HCT116 (cell line): ENCODE measurements around the gene OS9. TPM values are rescaled to one million over a fixed set of nuclear protein-coding genes. Genes with fewer than 3 reads are reported as not detected.

ENCODE experiments used
- ATAC-seq: fragments of 200-7000 bp; cut with Tn5 transposase; 2 replicates; pipeline ENCODE4 v1.9.1; 2020; ENCODE audit warnings: mild to moderate bottlenecking, moderate library complexity
- BruUV-seq: library from RNA; stranded (reverse); fragments of 400-500 nt; replicated peaks from 2 replicates; lab custom pipeline; 2021; lab: Mats Ljungman, UMichigan
- CTCF ChIA-PET: fragments of 300-600 bp; sonication (Branson Sonifier 250); formaldehyde crosslinking; loops from one replicate; lab custom pipeline; 2021; ENCODE audit warnings: antibody characterized with exemption; lab: Charles Lee
- POLR2A ChIA-PET: fragments of 300-600, 350-600 bp; sonication (Branson Sonifier 250); formaldehyde crosslinking; loops from one replicate; lab custom pipeline; 2021; ENCODE audit warnings: antibody characterized with exemption; lab: Charles Lee
- RAD21 ChIA-PET, 2 experiments: fragments of 300-600 bp; sonication (Branson Sonifier 250); formaldehyde crosslinking; loops; one replicate each; lab custom pipeline; 2023; ENCODE audit warnings: low total read pairs in 2 of 2; ENCODE audit not compliant: uncharacterized antibody in 2 of 2, unreplicated experiment in 2 of 2, low non-redundant PET in 1 of 2; lab: Charles Lee
- DNase-seq: peaks from one replicate; pipeline ENCODE4 v3.0.0-alpha.2; 2010; ENCODE audit warnings: low read depth, low spot score
- H2AFZ ChIP-seq: fragments of 200-600 bp; shearing (Covaris generic), sonication (generic); 2 replicates; pipeline ENCODE4 v1.6.1; 2017; ENCODE audit warnings: low read depth, mixed run types, mixed read lengths, antibody characterized with exemption, low read length; ENCODE audit not compliant: poor library complexity, severe bottlenecking
- H3K27ac ChIP-seq: 2 replicates; pipeline ENCODE4 v1.5.1; 2012; ENCODE audit warnings: low read depth, low read length
- H3K27me3 ChIP-seq: fragments of 200-600 bp; sonication (generic); 2 replicates; pipeline ENCODE4 v1.6.1; 2016; ENCODE audit warnings: mixed run types, low read length, mixed read lengths; ENCODE audit not compliant: insufficient read depth
- H3K36me3 ChIP-seq, 2 experiments: fragments of 200-500 bp in 1 of 2; fragments of 200-600 bp in 1 of 2; sonication (Bioruptor generic) in 1 of 2; sonication (generic) in 1 of 2; 2 replicates each; pipeline versions ENCODE4 v1.5.1 to v1.6.1; 2014 to 2016; ENCODE audit warnings: low read length in 2 of 2, inconsistent platforms in 1 of 2, mixed read lengths in 1 of 2, mixed run types in 1 of 2; ENCODE audit not compliant: insufficient read depth in 2 of 2, control insufficient read depth in 1 of 2
- H3K4me1 ChIP-seq, 2 experiments: fragments of 200-600 bp in 1 of 2; sonication (generic) in 1 of 2; 2 replicates each; pipeline versions ENCODE4 v1.5.1 to v1.6.1; 2012 to 2017; ENCODE audit warnings: low read length in 2 of 2, inconsistent platforms in 1 of 2, mild to moderate bottlenecking in 1 of 2, mixed read lengths in 1 of 2, mixed run types in 1 of 2, moderate library complexity in 1 of 2; ENCODE audit not compliant: insufficient read depth in 2 of 2, control insufficient read depth in 1 of 2
- H3K4me2 ChIP-seq: fragments of 200-600 bp; sonication (generic); 2 replicates; pipeline ENCODE4 v1.6.1; 2017; ENCODE audit warnings: mixed run types, low read length, mixed read lengths
- H3K4me3 ChIP-seq, 2 experiments: fragments of 200-600 bp in 1 of 2; sonication (generic) in 1 of 2; replicated peaks in 1 of 2; 2 replicates each; pipeline ENCODE4 v1.5.1; 2011 to 2016; ENCODE audit warnings: low read length in 2 of 2, control low read depth in 1 of 2, low read depth in 1 of 2, mild to moderate bottlenecking in 1 of 2, mixed read lengths in 1 of 2, mixed run types in 1 of 2
- H3K79me2 ChIP-seq: fragments of 200-600 bp; sonication (generic); 2 replicates; pipeline ENCODE4 v1.6.1; 2017; ENCODE audit warnings: mild to moderate bottlenecking, mixed run types, low read length, moderate library complexity, mixed read lengths; ENCODE audit not compliant: insufficient read depth
- H3K9ac ChIP-seq: fragments of 200-600 bp; sonication (generic); 2 replicates; pipeline ENCODE4 v1.6.1; 2016; ENCODE audit warnings: low read length, mixed read lengths
- H3K9me2 ChIP-seq: fragments of 200-600 bp; sonication (generic), shearing (Covaris generic); 2 replicates; pipeline ENCODE4 v1.6.1; 2017; ENCODE audit warnings: mixed run types, mild to moderate bottlenecking, moderate library complexity; ENCODE audit not compliant: insufficient read depth
- H3K9me3 ChIP-seq, 2 experiments: fragments of 200-500 bp in 1 of 2; fragments of 200-600 bp in 1 of 2; sonication (Bioruptor generic) in 1 of 2; sonication (generic) in 1 of 2; 2 replicates each; pipeline ENCODE4 v1.6.1; 2014 to 2017; ENCODE audit warnings: low read length in 2 of 2, mixed read lengths in 2 of 2, inconsistent platforms in 1 of 2, low read depth in 1 of 2, mild to moderate bottlenecking in 1 of 2, mixed run types in 1 of 2, moderate library complexity in 1 of 2; ENCODE audit not compliant: control insufficient read depth in 1 of 2, insufficient read depth in 1 of 2
- H4K20me1 ChIP-seq: fragments of 200-600 bp; sonication (generic), shearing (Covaris generic); 2 replicates; pipeline ENCODE4 v1.6.1; 2017; ENCODE audit warnings: mixed run types, mild to moderate bottlenecking, moderate library complexity; ENCODE audit not compliant: insufficient read depth
- CEBPB ChIP-seq: IDR thresholded peaks from 2 replicates; pipeline ENCODE4 v1.6.1; 2012; ENCODE audit warnings: low read depth
- ELF1 ChIP-seq: IDR thresholded peaks from 2 replicates; pipeline ENCODE4 v1.6.1; 2012; ENCODE audit warnings: low read depth, borderline replicate concordance
- EZH2phosphoT487 ChIP-seq: fragments of 200-600 bp; IDR thresholded peaks from 2 replicates; pipeline ENCODE4 v1.6.1; 2018; ENCODE audit warnings: antibody characterized with exemption, borderline replicate concordance
- FOSL1 ChIP-seq: IDR thresholded peaks from 2 replicates; pipeline ENCODE4 v1.6.1; 2012; ENCODE audit warnings: low read depth
- RAD21 ChIP-seq: IDR thresholded peaks from 2 replicates; pipeline ENCODE4 v1.6.1; 2012; ENCODE audit warnings: low read depth, mild to moderate bottlenecking
- SRF ChIP-seq: IDR thresholded peaks from 2 replicates; pipeline ENCODE4 v1.6.1; 2012; ENCODE audit warnings: low read depth
- ZFX ChIP-seq: fragments of 450-650 bp; IDR thresholded peaks from 2 replicates; pipeline ENCODE4 v1.6.1; 2017
- ZNF274 ChIP-seq: fragments of 200-500 bp; sonication (Bioruptor generic); IDR thresholded peaks from 2 replicates; pipeline ENCODE4 v1.6.1; 2014; ENCODE audit warnings: mild to moderate bottlenecking, low read depth, low read length, inconsistent platforms
- intact Hi-C: fragments of 100-400 bp; cut with micrococcal nuclease; formaldehyde crosslinking; loops from 2 replicates; pipeline ENCODE4 v1.10.0; 2022
- total RNA-seq: library from RNA; stranded (reverse); gene quantifications from one replicate; pipeline ENCODE4 v1.2.1, GENCODE V29; 2021; ENCODE audit not compliant: unreplicated experiment
- TF ChIP-seq, protein P1 (sequence below): IDR thresholded peaks from 2 replicates; pipeline ENCODE4 v1.6.1; 2012
- TF ChIP-seq, protein P2 (sequence below): IDR thresholded peaks from 2 replicates; pipeline ENCODE4 v1.6.1; 2012
- TF ChIP-seq, protein P3 (sequence below): IDR thresholded peaks from 2 replicates; pipeline ENCODE4 v1.6.1; 2011; ENCODE audit warnings: mild to moderate bottlenecking, low read length, moderate library complexity; ENCODE audit not compliant: insufficient replicate concordance; ENCODE audit errors: extremely low read depth

The OS9 gene
- total RNA-seq, 1 experiment from 2014 or later, result 98.4 TPM

DNA sequence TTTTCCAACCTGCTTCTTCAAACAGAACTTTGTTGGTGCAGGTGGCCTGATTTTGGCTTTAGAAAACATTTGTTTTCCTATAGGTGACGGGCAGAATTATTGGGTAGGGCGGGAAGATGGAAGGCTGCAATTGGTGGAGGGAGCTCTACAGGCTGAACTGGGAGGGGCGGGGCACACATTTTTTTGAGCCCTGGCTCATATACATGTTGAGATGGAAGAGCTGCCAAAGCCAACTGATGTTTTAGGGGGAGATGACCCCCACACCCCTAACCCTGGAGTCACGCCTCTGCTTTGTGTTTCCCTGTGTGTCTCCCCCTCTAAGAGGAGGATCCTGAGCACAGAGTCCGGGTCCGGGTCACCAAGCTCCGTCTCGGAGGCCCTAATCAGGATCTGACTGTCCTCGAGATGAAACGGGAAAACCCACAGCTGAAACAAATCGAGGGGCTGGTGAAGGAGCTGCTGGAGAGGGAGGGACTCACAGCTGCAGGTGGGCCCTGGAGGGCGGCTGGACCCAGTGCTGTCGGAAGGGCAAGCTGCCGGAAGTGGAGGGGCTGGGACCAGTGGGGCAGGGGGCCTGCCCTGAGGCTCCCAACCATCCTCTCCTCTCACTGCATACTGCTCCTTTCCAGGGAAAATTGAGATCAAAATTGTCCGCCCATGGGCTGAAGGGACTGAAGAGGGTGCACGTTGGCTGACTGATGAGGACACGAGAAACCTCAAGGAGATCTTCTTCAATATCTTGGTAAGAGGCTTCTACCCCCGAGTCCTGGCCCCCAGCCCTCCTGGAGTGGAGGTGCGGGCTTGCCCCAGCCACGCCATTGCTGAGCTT, 26.1 kb downstream of the OS9 start:
- Histone ChIP-seq H3K4me1 (no peaks in the 10 kb centered on the region), H3K27ac (no peak overlapping the region), H3K79me2 (no peaks in the 10 kb centered on the region), H3K4me2 (no peak overlapping the region), H4K20me1 (no peaks in the 10 kb centered on the region), H3K9me2 (no peaks in the 10 kb centered on the region), H2AFZ (no peak overlapping the region), H3K9ac (no peak overlapping the region), H3K4me3 (no peak overlapping the region), H3K27me3 (no peaks in the 10 kb centered on the region), H3K9me3 (no peaks in the 10 kb centered on the region), H3K36me3 (peaks cover 3 to 15% of the 10 kb centered on the region in 2 experiments; a peak in 3 of 4 replicates)
- ChIA-PET CTCF (interaction anchor here (1.1 kb wide), 1 partner anchor 9 kb away, joined by 3 read pairs; no protein-coding TSS in a partner anchor), POLR2A (no interaction called here), RAD21 (no interaction called here)
- no peak for TF ChIP-seq ELF1
- no peak for TF ChIP-seq CEBPB
- BruUV-seq, result no TSS peak
- ATAC-seq (no peak), DNase-seq (no peak)
- intact Hi-C loops, result no loop called here

DNA sequence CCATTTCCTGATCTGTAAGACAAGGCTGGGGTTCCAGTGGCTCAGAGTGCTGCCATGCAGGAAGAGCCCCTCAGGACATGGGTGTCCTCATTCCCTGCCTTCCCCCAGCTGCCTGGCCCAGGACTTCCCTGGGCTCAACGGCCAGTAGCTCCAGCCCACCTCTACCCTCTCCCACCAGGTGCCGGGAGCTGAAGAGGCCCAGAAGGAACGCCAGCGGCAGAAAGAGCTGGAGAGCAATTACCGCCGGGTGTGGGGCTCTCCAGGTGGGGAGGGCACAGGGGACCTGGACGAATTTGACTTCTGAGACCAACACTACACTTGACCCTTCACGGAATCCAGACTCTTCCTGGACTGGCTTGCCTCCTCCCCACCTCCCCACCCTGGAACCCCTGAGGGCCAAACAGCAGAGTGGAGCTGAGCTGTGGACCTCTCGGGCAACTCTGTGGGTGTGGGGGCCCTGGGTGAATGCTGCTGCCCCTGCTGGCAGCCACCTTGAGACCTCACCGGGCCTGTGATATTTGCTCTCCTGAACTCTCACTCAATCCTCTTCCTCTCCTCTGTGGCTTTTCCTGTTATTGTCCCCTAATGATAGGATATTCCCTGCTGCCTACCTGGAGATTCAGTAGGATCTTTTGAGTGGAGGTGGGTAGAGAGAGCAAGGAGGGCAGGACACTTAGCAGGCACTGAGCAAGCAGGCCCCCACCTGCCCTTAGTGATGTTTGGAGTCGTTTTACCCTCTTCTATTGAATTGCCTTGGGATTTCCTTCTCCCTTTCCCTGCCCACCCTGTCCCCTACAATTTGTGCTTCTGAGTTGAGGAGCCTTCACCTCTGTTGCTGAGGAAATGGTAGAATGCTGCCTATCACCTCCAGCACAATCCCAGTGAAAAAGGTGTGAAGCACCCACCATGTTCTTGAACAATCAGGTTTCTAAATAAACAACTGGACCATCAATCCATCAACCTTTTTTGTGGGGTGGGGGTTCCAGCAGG, 27.0 kb downstream of the OS9 start:
- no peak overlapping the region for H3K9ac ChIP-seq
- ChIA-PET CTCF (interaction anchor here (1.1 kb wide), 1 partner anchor 8 kb away, joined by 3 read pairs; no protein-coding TSS in a partner anchor), POLR2A (no interaction called here), RAD21 (no interaction called here)
- H3K27ac ChIP-seq, result no peak overlapping the region
- H3K27me3 ChIP-seq, result no peaks in the 10 kb centered on the region
- BruUV-seq, result TSS peak; percentile 77
- H3K4me3 ChIP-seq, result no peak overlapping the region
- intact Hi-C loops, result no loop called here
- H3K79me2 ChIP-seq, result no peaks in the 10 kb centered on the region
- ATAC-seq (no peak), DNase-seq (no peak)
- H3K9me2 ChIP-seq, result no peaks in the 10 kb centered on the region
- no peak overlapping the region for H3K4me2 ChIP-seq
- H3K4me1 ChIP-seq, result peaks cover 2 to 3% of the 10 kb centered on the region in 2 experiments; a peak in 2 of 4 replicates
- H3K36me3 ChIP-seq, result peaks cover 3 to 15% of the 10 kb centered on the region in 2 experiments; a peak in 3 of 4 replicates
- no peaks in the 10 kb centered on the region for H3K9me3 ChIP-seq
- no peak overlapping the region for H2AFZ ChIP-seq
- no peaks in the 10 kb centered on the region for H4K20me1 ChIP-seq
- TF ChIP-seq, protein P1, sequence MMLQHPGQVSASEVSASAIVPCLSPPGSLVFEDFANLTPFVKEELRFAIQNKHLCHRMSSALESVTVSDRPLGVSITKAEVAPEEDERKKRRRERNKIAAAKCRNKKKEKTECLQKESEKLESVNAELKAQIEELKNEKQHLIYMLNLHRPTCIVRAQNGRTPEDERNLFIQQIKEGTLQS, result no peak
- TF ChIP-seq SRF (no peak), FOSL1 (no peak), ZFX (no peak), RAD21 (no peak), ZNF274 (no peak), EZH2phosphoT487 (no peak)
- TF ChIP-seq, protein P2, sequence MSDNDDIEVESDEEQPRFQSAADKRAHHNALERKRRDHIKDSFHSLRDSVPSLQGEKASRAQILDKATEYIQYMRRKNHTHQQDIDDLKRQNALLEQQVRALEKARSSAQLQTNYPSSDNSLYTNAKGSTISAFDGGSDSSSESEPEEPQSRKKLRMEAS, result no peak
- TF ChIP-seq, protein P3, sequence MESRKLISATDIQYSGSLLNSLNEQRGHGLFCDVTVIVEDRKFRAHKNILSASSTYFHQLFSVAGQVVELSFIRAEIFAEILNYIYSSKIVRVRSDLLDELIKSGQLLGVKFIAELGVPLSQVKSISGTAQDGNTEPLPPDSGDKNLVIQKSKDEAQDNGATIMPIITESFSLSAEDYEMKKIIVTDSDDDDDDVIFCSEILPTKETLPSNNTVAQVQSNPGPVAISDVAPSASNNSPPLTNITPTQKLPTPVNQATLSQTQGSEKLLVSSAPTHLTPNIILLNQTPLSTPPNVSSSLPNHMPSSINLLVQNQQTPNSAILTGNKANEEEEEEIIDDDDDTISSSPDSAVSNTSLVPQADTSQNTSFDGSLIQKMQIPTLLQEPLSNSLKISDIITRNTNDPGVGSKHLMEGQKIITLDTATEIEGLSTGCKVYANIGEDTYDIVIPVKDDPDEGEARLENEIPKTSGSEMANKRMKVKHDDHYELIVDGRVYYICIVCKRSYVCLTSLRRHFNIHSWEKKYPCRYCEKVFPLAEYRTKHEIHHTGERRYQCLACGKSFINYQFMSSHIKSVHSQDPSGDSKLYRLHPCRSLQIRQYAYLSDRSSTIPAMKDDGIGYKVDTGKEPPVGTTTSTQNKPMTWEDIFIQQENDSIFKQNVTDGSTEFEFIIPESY, result no peak
